ENCODE results near the gene MAP3K4.

MAP3K4 gene

GRCh38 chr6:161088676-161089328, 97.2 kb downstream of the MAP3K4 start:
- H3K4me3 ChIP-seq (replicated peaks in 1 of 2; ENCODE audit: low read depth in 2 of 2, low read length in 2 of 2) = no peak overlapping the region
- TF ChIP-seq, protein P1, sequence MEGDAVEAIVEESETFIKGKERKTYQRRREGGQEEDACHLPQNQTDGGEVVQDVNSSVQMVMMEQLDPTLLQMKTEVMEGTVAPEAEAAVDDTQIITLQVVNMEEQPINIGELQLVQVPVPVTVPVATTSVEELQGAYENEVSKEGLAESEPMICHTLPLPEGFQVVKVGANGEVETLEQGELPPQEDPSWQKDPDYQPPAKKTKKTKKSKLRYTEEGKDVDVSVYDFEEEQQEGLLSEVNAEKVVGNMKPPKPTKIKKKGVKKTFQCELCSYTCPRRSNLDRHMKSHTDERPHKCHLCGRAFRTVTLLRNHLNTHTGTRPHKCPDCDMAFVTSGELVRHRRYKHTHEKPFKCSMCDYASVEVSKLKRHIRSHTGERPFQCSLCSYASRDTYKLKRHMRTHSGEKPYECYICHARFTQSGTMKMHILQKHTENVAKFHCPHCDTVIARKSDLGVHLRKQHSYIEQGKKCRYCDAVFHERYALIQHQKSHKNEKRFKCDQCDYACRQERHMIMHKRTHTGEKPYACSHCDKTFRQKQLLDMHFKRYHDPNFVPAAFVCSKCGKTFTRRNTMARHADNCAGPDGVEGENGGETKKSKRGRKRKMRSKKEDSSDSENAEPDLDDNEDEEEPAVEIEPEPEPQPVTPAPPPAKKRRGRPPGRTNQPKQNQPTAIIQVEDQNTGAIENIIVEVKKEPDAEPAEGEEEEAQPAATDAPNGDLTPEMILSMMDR (IDR thresholded peaks at IDR 0.05; ENCODE audit: low read depth, low read length) = no peak
- DNase-seq (ENCODE audit: low read depth in 2 of 2) = no peak

DNA sequence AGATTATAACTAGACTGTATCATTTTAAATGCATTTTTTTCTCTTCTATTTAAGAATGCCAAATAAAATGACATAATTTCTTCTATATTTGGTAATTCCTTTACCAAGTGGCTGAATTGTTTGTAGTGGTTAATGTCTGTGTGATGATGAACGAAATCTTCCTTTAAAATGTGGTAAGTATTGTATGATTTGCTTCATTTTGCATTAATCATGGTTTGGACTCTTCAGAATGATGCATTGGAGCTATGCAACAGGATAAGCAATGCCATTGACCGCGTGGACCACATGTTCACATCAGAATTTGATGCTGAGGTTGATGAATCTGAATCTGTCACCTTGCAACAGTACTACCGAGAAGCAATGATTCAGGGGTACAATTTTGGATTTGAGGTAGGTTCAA, 99.6 kb downstream of the MAP3K4 start:
- H3K4me3 ChIP-seq (replicated peaks in 1 of 2; ENCODE audit: low read depth in 2 of 2, low read length in 2 of 2) = no peak overlapping the region
- peak in 1 of 2 donors; percentile 13 for DNase-seq (ENCODE audit: low read depth in 2 of 2)
- TF ChIP-seq, protein P1 (IDR thresholded peaks at IDR 0.05; ENCODE audit: low read depth, low read length) = no peak

- TF ChIP-seq, protein P1 (IDR thresholded peaks at IDR 0.05; ENCODE audit: low read depth, low read length) = no peak
- DNase-seq (ENCODE audit: low read depth in 2 of 2) = peak in 1 of 2 donors; percentile 55
- no peak overlapping the region for H3K4me3 ChIP-seq (replicated peaks in 1 of 2; ENCODE audit: low read depth in 2 of 2, low read length in 2 of 2)
These were observed 100.6 kb downstream of the MAP3K4 start for GRCh38 chr6:161091972-161092701.

- TF ChIP-seq, protein P1 (IDR thresholded peaks at IDR 0.05; ENCODE audit: low read depth, low read length) = no peak
- DNase-seq (ENCODE audit: low read depth in 2 of 2) = peak in 1 of 2 donors; percentile 8
- no peak overlapping the region for H3K4me3 ChIP-seq (replicated peaks in 1 of 2; ENCODE audit: low read depth in 2 of 2, low read length in 2 of 2)
These were observed 103.4 kb downstream of the MAP3K4 start for GRCh38 chr6:161094955-161095354.

GRCh38 chr6:161095916-161096315, 104.3 kb downstream of the MAP3K4 start:
- H3K4me3 ChIP-seq (replicated peaks in 1 of 2; ENCODE audit: low read depth in 2 of 2, low read length in 2 of 2) = no peak overlapping the region
- TF ChIP-seq, protein P1 (IDR thresholded peaks at IDR 0.05; ENCODE audit: low read depth, low read length) = no peak
- DNase-seq (ENCODE audit: low read depth in 2 of 2) = no peak

GRCh38 chr6:161100072-161100471, 108.5 kb downstream of the MAP3K4 start:
- no peak for DNase-seq (ENCODE audit: low read depth in 2 of 2)
- H3K4me3 ChIP-seq (replicated peaks in 1 of 2; ENCODE audit: low read depth in 2 of 2, low read length in 2 of 2) = no peak overlapping the region
- TF ChIP-seq, protein P1 (IDR thresholded peaks at IDR 0.05; ENCODE audit: low read depth, low read length) = no peak
